Activated gamma-delta T cell treated with Interleukin-2 at 50 U/mL for 16 hours (primary cell): Measurements from ENCODE around the gene HOXB6.
A peak's percentile ranks its signal among the peaks of the same experiment; 100 is the strongest.

Experiments used
- DNase-seq: peaks from one replicate; pipeline ENCODE4 v3.0.0-alpha.2; 2020

HOXB6 gene

DNA sequence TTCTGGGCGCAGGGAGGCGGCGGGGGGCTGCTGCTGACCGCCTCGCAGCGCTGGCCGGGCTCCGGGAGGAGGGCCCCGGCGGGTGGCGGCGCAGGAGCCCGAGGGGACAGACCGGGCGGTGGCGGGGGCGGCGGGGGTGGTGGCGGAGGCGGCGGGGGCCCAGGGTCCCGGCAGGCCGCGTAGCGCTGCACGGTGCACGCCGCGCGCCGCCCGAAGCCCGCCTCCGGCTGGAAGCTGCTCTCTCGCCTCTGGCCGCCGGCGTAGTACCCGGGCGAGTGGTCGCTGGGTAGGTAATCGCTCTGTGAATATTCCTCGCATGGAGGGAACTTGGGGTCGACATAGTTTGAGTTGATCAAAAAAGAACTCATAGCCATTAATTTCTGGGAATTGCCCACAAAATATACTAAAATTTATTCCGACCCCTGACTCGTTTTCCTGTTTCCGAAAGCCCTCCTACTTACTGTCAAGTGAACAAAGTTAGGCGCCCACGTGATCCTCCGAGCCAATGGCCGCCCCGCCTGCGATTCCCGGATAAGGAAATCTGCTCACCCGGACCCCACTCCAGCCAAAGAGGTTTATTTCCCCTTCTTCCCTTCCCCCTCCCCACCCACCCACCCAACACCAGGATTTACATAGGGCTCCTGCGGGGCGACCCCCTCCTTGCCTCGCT is 26.7 kb downstream of the HOXB6 start, which contains the start of gene HOXB4:
HOXB4 (minus strand) TSS at position 405 of the 670 bp plus-strand sequence; CDS start at position 374, 31 bp downstream.
- peak; percentile 54 for DNase-seq

DNA sequence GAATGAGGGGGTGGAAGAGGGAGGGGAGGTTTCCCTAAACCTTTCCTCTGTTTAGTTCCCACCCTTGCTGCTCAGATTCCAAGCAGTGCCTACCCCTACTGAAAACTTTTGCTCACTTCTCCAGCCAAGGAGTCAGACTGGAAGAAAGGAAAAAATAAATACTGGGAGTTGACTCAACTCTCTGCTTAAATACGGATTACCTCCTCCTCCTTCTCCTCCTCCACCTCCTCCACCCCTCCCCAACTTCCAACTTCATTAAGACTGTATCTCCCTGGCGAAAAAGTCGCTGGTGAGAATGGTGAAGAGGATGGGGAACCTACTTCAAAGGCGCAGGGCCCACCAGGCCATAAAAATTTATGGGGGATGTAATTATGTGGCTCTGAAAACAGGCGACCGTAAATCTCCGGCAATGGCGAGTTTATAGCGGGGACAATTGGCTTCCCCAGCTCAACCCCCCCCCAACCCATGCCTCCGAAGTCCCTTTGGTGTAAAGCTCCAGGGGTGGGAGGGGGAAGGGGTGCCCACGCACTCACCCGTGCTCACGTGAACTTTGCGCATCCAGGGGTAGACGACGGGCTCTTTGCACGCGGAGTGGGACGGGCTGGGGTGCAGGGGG is 27.3 kb downstream of the HOXB6 start:
- DNase-seq, result no peak

DNA sequence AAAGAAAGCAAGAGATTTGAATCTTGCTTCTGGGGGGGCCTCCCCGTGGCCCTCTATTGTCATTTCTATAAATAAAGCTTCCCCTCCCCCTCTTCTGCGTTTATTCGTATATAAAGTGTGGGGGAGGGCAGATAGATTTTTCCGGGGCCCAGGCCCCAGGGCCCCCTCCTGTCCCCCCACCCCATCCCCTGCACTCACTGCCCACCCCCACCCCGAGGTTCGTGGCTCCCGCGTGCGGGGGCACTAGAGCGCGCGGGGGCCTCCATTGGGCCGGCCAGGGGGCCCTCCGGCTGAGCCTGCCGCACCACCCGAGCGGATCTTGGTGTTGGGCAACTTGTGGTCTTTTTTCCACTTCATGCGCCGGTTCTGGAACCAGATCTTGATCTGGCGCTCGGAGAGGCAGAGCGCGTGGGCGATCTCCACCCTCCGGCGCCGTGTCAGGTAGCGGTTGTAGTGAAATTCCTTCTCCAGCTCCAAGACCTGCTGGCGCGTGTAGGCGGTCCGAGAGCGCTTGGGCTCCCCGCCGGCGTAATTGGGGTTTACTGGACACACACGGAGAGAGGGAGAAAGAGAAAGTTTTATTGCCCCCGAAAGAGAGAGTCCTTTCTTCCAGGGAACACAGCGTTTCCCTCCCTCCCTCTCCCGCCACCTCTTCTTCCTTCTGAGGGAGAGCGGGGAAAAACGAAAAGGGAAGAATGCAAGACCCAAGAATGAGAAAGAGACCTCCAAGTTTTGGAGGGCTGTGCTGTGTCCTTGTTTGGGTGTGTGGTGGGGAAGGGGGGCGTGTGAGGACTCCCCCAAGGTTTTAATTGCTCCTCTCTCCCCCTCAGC is 28.1 kb downstream of the HOXB6 start:
- DNase-seq, result no peak

DNA sequence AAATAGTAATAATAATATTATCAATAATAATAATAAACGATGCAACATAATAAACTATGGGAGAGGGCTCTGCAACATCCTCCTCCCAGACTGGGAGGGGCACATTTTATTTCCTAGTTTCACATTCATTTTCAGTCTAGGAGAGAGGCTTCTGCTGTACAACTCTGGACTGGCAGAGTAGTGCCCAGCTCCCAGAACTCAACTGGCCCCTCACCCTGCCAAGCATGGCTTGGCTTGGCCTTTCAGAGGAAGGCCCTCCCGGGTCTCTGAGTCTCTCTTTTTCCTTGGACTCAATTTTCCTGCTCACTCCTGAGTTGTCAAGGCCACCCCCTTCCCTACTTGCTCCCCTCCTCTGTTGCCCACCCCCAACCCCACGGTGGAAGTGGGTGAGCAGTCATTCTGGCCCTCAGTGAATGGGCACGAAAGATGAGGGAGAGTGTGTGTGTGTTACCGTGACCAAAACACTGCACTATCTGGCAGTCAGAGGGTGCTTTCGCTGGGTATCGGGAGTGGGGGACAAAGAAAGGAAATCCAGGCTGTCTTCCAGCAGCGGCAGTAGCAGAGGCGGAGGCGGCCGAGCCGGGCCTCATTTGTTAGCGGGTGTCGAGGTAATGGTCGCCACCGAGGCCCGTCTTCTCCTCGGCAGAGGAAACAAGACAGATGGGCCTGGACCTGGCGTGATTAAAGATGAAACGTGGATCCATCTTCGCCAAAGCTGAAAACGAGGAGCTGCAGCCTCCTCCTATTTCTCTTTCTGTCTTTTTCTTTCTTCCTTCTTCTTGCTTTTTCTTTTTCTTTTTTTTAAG is 28.9 kb downstream of the HOXB6 start:
- DNase-seq, result no peak

- no peak for DNase-seq
These were observed 29.7 kb downstream of the HOXB6 start for GRCh38 chr17:48575066-48575582.

GRCh38 chr17:48574505-48575065 is 30.2 kb downstream of the HOXB6 start:
- no peak for DNase-seq

- DNase-seq, result no peak
These were observed 32.9 kb downstream of the HOXB6 start for GRCh38 chr17:48571826-48572417.

DNA sequence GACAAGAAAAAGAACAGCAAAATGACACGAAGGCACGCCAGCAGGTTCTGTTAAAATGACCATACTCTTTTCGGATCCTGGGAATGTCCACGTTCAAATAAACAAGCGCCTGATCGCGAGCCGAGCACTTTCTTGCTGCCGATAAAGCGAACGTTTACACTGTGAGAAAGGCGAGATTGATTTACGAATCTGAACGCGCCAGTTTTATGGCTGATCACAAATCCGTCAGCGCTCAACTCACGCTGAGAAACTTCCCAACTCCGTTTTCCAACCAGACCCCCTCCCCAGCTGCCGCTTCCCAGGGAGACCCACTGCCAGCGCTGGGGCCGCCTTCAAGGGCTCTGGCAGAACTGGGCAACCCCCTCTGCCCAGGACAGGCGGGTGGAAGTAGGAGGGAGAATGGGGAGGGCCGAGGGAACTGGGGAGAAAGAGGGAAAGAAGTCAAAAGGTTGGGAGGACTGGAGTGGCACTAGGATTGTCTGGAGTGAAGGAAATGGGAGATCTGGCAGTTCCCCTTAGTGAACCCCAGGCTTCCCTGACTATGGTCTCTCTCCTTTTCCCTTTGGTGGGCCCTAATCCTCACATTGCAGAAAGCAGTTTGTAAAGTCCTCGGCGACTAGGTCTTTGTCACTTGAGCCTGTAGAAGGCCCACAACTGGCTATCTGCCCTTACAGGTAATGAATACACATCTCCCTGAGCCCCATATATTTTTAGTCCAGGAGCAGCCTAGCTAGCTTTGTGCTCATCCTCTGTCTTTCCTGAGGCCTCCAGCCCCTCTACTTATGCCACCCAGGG is 33.6 kb downstream of the HOXB6 start:
- no peak for DNase-seq

DNA sequence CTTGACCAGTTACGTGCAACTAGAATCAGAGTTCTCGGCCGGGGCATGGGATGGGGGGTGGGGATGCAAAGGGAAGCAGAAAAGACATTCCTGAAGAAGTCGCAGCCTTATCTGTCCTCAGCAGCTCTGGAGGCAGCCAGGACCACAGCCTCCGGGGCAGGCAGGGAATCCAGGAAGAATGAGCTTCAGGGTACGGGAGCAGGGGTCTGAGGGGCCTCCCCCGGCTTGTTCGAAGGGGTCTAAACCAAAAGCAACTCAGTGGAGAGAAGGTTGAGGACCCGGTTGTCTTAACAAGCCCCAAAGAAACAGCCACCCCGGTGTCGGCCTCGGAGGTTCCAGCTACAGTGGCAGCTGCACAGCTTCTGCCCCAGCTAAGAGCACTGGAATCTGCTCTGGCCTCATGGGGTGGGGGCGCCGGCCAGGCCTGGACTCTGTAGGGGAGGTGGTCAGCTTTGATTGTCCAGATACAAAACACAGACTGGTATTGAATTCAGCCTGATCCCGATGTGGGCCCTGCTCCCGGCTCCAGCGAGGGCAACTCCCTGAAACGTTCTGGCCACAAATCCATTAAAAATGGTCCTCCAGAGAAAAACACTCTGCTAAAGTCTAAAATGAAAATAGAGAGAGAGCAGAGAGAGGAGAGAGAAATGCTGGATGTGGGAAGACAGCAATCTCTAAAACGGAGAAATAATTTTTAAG is 34.3 kb downstream of the HOXB6 start:
- DNase-seq, result no peak

DNA sequence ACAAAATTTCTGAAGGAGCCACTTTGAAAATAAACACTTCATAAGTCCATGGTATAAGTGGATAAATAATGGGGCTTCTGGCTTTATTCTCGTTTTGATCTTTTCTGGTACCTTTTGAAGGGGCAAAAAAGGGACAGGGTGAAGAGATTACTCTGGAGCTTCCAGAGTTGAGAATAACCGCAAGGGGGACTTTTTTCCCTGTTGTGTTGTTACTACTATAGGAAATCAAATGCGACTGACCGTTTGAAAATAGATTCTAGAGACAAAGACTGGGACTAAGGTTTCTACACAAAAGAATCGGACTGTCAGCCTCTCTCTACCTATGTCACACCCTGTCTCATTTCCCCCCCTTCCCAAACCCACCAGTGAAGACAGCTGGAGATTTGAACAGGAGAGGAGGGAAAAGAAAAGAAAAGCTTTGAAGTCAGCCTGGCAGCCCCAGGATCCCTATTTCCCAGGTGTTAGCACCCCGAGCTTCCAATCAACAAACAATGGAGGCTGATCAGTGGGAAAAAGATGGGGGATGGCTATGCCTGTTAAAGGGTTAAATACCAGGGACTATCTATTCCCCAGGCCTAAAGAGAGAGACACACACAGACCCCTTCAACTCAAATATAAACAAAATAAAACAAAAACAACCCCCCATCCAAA is 35.0 kb downstream of the HOXB6 start:
- no peak for DNase-seq

- no peak for DNase-seq
These were observed 35.6 kb downstream of the HOXB6 start for GRCh38 chr17:48569240-48569582.

- no peak for DNase-seq
These were observed 36.1 kb downstream of the HOXB6 start for GRCh38 chr17:48568499-48569239.

- DNase-seq, result no peak
These were observed 37.0 kb downstream of the HOXB6 start for GRCh38 chr17:48567646-48568354.

GRCh38 chr17:48567209-48567608 is 37.6 kb downstream of the HOXB6 start:
- DNase-seq, result no peak

- no peak for DNase-seq
These were observed 38.1 kb downstream of the HOXB6 start for GRCh38 chr17:48566717-48567116.

GRCh38 chr17:48565925-48566710 is 38.7 kb downstream of the HOXB6 start:
- no peak for DNase-seq

DNA sequence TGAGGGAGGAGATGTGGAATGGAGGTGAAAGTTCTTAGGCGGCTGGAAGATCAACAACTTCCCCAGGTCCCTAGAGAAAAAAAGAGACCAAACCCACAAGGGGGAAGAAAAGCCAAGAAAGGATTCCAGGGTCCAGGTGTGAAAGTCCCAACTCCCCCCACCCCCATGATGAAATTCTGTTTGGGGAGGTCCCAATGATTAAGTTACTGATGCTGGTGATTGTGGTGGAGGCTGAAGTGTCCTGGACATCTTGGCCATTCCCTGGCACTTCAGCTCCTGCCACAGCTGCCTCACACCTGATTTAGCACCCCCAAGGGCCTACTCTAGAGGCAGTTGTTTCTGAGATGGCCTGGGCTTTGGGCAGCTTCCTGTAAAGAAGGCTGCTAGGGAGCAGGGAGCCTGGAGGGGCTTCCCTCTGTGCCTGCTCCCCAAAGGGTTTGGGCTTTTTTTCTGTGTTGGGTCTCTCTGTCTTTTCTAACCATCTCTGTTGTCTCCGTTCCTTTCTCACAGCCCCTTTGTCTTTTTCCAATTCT is 39.7 kb downstream of the HOXB6 start:
- DNase-seq, result no peak
